K562 (cell line): ENCODE data around the gene LSM4. TPM values are rescaled to one million over a fixed set of nuclear protein-coding genes. Genes with fewer than 3 reads are reported as not detected.
A peak's percentile ranks its signal among the peaks of the same experiment; 100 is the strongest.

ENCODE experiments used
- ARID2 ChIP-seq: fragments of 450-650 bp; IDR thresholded peaks from 2 replicates; pipeline ENCODE4 v1.6.1; 2017; ENCODE audit warnings: antibody characterized with exemption, mild to moderate bottlenecking
- BCOR ChIP-seq: fragments of 450-650 bp; IDR thresholded peaks from 2 replicates; pipeline ENCODE4 v1.6.1; 2016
- BRD9 ChIP-seq: fragments of 450-650 bp; IDR thresholded peaks from 2 replicates; pipeline ENCODE4 v1.6.1; 2018; ENCODE audit warnings: low read depth; ENCODE audit not compliant: partially characterized antibody
- CTCF ChIP-seq, 3 experiments: IDR thresholded peaks in 2 of 3; conservative IDR thresholded peaks in 1 of 3; 2 replicates each; pipeline ENCODE4 v1.5.1; 2011 to 2012; ENCODE audit warnings: low read length in 3 of 3, mild to moderate bottlenecking in 3 of 3, control low read depth in 2 of 3, improper control_type of control experiment in 1 of 3, inconsistent platforms in 1 of 3, low read depth in 1 of 3, mixed read lengths in 1 of 3, moderate library complexity in 1 of 3; ENCODE audit not compliant: insufficient read depth in 2 of 3
- CXXC5 ChIP-seq: fragments of 250-450 bp; sonication (Bioruptor Pico); IDR thresholded peaks from 2 replicates; pipeline ENCODE4 v1.8.0; 2022; ENCODE audit warnings: inconsistent platforms, mild to moderate bottlenecking, moderate library complexity
- E2F6 ChIP-seq, 2 experiments: IDR thresholded peaks; 2 replicates each; pipeline ENCODE4 v1.6.1; 2011; ENCODE audit warnings: borderline replicate concordance in 1 of 2, control low read depth in 1 of 2, low read depth in 1 of 2, low read length in 1 of 2, mild to moderate bottlenecking in 1 of 2, mixed read lengths in 1 of 2, moderate library complexity in 1 of 2; ENCODE audit not compliant: insufficient read depth in 1 of 2, insufficient read length in 1 of 2, poor library complexity in 1 of 2, severe bottlenecking in 1 of 2; ENCODE audit errors: extremely low read depth in 1 of 2
- FOSL1 ChIP-seq: fragments of 200-800 bp; sonication (Bioruptor generic); conservative IDR thresholded peaks from 2 replicates; pipeline ENCODE4 v1.6.1; 2016; ENCODE audit warnings: missing genetic modification characterization, missing compliant biosample characterization
- FOXM1 ChIP-seq, 2 experiments: fragments of 450-650 bp in 1 of 2; sonication (generic) in 1 of 2; formaldehyde crosslinking in 1 of 2; IDR thresholded peaks; 2 replicates each; pipeline versions ENCODE4 v1.6.1 to v1.9.0; 2017 to 2022; ENCODE audit warnings: low read depth in 2 of 2, mild to moderate bottlenecking in 2 of 2, missing genetic modification reagents in 1 of 2, moderate library complexity in 1 of 2
- JUN ChIP-seq, 2 experiments: sonication (generic) in 1 of 2; formaldehyde crosslinking in 1 of 2; IDR thresholded peaks; 2 replicates each; pipeline versions ENCODE4 v1.6.1 to v1.8.0; 2012 to 2022; ENCODE audit warnings: borderline replicate concordance in 2 of 2, mild to moderate bottlenecking in 2 of 2, improper control_type of control experiment in 1 of 2, low read depth in 1 of 2, low read length in 1 of 2, missing genetic modification reagents in 1 of 2
- MBD1 ChIP-seq: fragments of 250-450 bp; sonication (Bioruptor Pico); IDR thresholded peaks from 2 replicates; pipeline ENCODE4 v1.8.0; 2022; ENCODE audit warnings: inconsistent platforms
- RAD21 ChIP-seq, 2 experiments: fragments of 250-450 bp in 1 of 2; fragments of 450-650 bp in 1 of 2; sonication (Bioruptor Pico) in 1 of 2; formaldehyde crosslinking in 1 of 2; IDR thresholded peaks in 1 of 2; conservative IDR thresholded peaks in 1 of 2; 2 replicates each; pipeline versions ENCODE4 v1.4.0 to v1.8.0; 2020 to 2022; ENCODE audit warnings: mild to moderate bottlenecking in 2 of 2, moderate library complexity in 1 of 2
- RB1 ChIP-seq: fragments of 450-650 bp; IDR thresholded peaks from 2 replicates; pipeline ENCODE4 v1.6.1; 2017; ENCODE audit warnings: low read depth, mild to moderate bottlenecking
- RCOR1 ChIP-seq, 2 experiments: IDR thresholded peaks; 2 replicates each; pipeline ENCODE4 v1.6.1; 2012; ENCODE audit warnings: low read depth in 2 of 2, low read length in 2 of 2, borderline replicate concordance in 1 of 2, improper control_type of control experiment in 1 of 2
- SMC3 ChIP-seq: conservative IDR thresholded peaks from 2 replicates; pipeline ENCODE4 v1.6.1; 2011; ENCODE audit warnings: low read depth, low read length, improper control_type of control experiment; ENCODE audit not compliant: insufficient read depth
- TAL1 ChIP-seq: fragments of 450-650 bp; IDR thresholded peaks from 2 replicates; pipeline ENCODE4 v1.6.1; 2016; ENCODE audit warnings: mild to moderate bottlenecking
- THRB ChIP-seq: fragments of 450-650 bp; formaldehyde crosslinking; conservative IDR thresholded peaks from 2 replicates; pipeline ENCODE4 v1.4.0; 2022; ENCODE audit warnings: mild to moderate bottlenecking, missing genetic modification characterization
- ZNF165 ChIP-seq: fragments of 250-450 bp; sonication (Bioruptor Pico); IDR thresholded peaks from 2 replicates; pipeline ENCODE4 v1.4.0; 2020; ENCODE audit warnings: borderline replicate concordance
- polyA plus RNA-seq, 8 experiments: library from polyadenylated mRNA; depleted of rRNA in 4 of 8; stranded (reverse) in 5 of 8; unstranded in 3 of 8; fragments of >200 nt; fragmentation: Nextera tagmentation in 2 of 8; fragmentation: Illumina TruSeq in 1 of 8; extraction: Ambion mirVana in 2 of 8; extraction: Trizol in 1 of 8; gene quantifications; 2 replicates each; pipeline versions ENCODE4 v1.2.1 to v1.2.3, GENCODE V29; 2011 to 2014; ENCODE audit warnings: inconsistent platforms in 1 of 8, missing spikeins in 1 of 8
- total RNA-seq, 7 experiments: library from RNA; depleted of rRNA in 6 of 7; stranded (reverse); fragments of >200 nt in 6 of 7; fragmentation: Illumina TruSeq in 2 of 7; extraction: Trizol in 2 of 7; gene quantifications; 2 replicates each; pipeline versions ENCODE4 v1.2.1 to v1.2.3, GENCODE V29; 2011 to 2021; ENCODE audit warnings: low replicate concordance in 1 of 7

LSM4 gene
- total and polyA plus RNA-seq, 9 of the 15 experiments (the other 6 are each of a cell fraction or from before 2014, with no cell fraction given): 11.9 to 763 (median 202) TPM

- peak; percentile 32 for TF ChIP-seq BRD9
- TF ChIP-seq RB1: no peak
- TF ChIP-seq ZNF165: no peak
- TF ChIP-seq THRB (CRISPR knock-in tag): 0 out of 2 replicates have a peak, but pooled peaks have one; percentile 11
- peak; percentile 89 to 91 for TF ChIP-seq RAD21 (CRISPR knock-in tag; conservative IDR thresholded peaks at IDR 0.05 in 1 of 2, IDR thresholded peaks at IDR 0.05 in 1 of 2)
- 0 out of 2 replicates have a peak, but pooled peaks have one; percentile 46 for TF ChIP-seq MBD1 (CRISPR knock-in tag)
- peak; percentile 74 for TF ChIP-seq BCOR
- peak; percentile 78 to 96 (median 86) for TF ChIP-seq CTCF (IDR thresholded peaks at IDR 0.05 in 2 of 3, conservative IDR thresholded peaks at IDR 0.05 in 1 of 3; ENCODE audit: insufficient read depth in 2 of 3, low read depth in 1 of 3, low read length in 3 of 3)
- peak; percentile 81 for TF ChIP-seq SMC3
- TF ChIP-seq CXXC5 (CRISPR knock-in tag): 0 out of 2 replicates have a peak, but pooled peaks have one; percentile 9
- 0 out of 2 replicates have a peak, but pooled peaks have one; percentile 27 for TF ChIP-seq FOSL1 (tag)
- peak in 1 of 2 experiments; percentile 42; a peak in 1 of 4 replicates for TF ChIP-seq RCOR1 (IDR thresholded peaks at IDR 0.05; ENCODE audit: borderline replicate concordance in 1 of 2, low read depth in 2 of 2, low read length in 2 of 2)
- TF ChIP-seq JUN (IDR thresholded peaks at IDR 0.05; ENCODE audit: borderline replicate concordance, low read depth, low read length): 0 out of 2 replicates have a peak, but pooled peaks have one; percentile 22
- no peak for TF ChIP-seq JUN (CRISPR knock-in tag; IDR thresholded peaks at IDR 0.05; ENCODE audit: borderline replicate concordance)
- 0 out of 2 replicates have a peak, but pooled peaks have one; percentile 9 for TF ChIP-seq FOXM1 (IDR thresholded peaks at IDR 0.05; ENCODE audit: low read depth)
- TF ChIP-seq FOXM1 (CRISPR knock-in tag; IDR thresholded peaks at IDR 0.05; ENCODE audit: low read depth): no peak
- peak; percentile 60; the same call in 1 of the 2 replicates for TF ChIP-seq ARID2
- no peak for TF ChIP-seq E2F6 (IDR thresholded peaks at IDR 0.05; ENCODE audit: borderline replicate concordance in 1 of 2, extremely low read depth in 1 of 2, insufficient read depth in 1 of 2, insufficient read length in 1 of 2, low read depth in 1 of 2, low read length in 1 of 2, poor library complexity in 1 of 2, severe bottlenecking in 1 of 2)
- no peak for TF ChIP-seq TAL1
- TF ChIP-seq, all 486 proteins: peak for 21
These were observed 26.8 kb upstream of the LSM4 start (continued) for GRCh38 chr19:18349524-18350128.
